ENCODE results near the gene TSPAN11.

DNA sequence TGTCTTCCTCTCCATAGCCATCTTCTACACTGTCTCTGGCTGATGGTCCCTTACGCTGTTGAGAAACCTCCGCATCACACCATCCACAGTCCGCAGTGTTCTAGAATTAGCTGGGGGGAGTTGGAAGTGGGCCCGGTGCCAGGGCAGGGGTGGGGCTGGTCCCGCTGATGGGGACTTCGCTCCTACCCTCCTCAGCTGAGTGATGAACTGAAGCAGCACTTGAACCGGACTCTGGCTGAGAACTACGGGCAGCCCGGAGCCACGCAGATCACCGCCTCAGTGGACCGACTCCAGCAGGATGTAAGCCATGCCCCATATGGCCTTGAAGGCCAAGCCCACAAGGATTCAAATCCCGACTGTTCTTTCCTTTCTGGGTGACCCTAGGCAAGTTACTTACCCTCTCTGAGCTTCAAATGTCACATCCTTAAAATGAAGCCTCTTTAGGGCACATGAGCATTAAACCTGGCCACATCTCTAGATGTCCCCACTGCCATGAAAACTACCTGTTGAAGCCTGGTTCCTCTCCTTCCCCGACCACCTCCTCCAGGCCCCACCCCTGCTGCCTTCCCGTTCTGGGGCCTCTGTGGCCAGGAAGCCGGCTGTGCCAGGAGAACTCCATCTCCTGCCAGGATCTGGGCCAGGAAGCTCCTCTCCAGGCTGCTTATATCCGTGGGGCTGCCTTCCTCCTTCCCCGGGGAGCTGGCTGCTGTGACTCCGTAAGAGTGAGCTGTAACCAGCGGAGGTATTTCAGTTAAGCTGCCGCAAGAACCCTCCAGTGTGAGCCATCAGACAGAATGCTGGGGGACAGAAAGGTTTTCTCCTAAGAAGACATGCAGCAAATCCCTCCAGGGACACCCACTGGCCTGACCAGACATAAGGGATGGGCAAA is 53.1 kb downstream of the TSPAN11 start:
- TF ChIP-seq, protein P1, sequence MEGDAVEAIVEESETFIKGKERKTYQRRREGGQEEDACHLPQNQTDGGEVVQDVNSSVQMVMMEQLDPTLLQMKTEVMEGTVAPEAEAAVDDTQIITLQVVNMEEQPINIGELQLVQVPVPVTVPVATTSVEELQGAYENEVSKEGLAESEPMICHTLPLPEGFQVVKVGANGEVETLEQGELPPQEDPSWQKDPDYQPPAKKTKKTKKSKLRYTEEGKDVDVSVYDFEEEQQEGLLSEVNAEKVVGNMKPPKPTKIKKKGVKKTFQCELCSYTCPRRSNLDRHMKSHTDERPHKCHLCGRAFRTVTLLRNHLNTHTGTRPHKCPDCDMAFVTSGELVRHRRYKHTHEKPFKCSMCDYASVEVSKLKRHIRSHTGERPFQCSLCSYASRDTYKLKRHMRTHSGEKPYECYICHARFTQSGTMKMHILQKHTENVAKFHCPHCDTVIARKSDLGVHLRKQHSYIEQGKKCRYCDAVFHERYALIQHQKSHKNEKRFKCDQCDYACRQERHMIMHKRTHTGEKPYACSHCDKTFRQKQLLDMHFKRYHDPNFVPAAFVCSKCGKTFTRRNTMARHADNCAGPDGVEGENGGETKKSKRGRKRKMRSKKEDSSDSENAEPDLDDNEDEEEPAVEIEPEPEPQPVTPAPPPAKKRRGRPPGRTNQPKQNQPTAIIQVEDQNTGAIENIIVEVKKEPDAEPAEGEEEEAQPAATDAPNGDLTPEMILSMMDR (IDR thresholded peaks at IDR 0.05), result no peak
- TF ChIP-seq ZFX (IDR thresholded peaks at IDR 0.05; ENCODE audit: borderline replicate concordance), result no peak

All from 22Rv1 (cell line).